Astrocyte (in vitro differentiated cells and primary cell): ENCODE measurements around the gene TNP1.

Experiments used
- EZH2 ChIP-seq: IDR thresholded peaks from 2 replicates; pipeline ENCODE4 v1.6.1; 2012; ENCODE audit warnings: mild to moderate bottlenecking, low read length, inconsistent platforms; ENCODE audit not compliant: insufficient read depth
- TF ChIP-seq, protein P1 (sequence below): IDR thresholded peaks from 2 replicates; pipeline ENCODE4 v1.5.1; 2011; ENCODE audit warnings: low read depth, mild to moderate bottlenecking, inconsistent platforms, low read length, moderate library complexity; ENCODE audit not compliant: insufficient read depth

DNA sequence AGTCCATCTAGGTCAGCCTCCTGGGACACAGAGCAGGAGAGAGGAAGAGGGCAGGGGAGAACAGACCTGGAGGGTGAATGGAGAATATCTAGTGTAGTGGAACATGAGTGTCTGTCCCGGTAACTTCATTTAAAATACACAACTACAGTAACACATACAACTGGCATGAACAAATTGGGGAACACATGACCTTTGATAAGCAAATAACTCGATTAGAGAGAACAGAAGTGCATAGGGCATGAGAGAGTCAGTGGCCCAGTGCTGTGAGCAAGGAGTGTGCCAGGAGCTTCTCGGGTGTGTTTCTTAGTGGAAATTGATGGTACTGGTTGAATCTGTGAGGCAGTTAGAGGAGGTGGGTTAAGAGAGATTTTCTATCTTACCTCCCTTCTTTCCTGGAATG is 40.8 kb downstream of the TNP1 start:
- TF ChIP-seq, protein P1, sequence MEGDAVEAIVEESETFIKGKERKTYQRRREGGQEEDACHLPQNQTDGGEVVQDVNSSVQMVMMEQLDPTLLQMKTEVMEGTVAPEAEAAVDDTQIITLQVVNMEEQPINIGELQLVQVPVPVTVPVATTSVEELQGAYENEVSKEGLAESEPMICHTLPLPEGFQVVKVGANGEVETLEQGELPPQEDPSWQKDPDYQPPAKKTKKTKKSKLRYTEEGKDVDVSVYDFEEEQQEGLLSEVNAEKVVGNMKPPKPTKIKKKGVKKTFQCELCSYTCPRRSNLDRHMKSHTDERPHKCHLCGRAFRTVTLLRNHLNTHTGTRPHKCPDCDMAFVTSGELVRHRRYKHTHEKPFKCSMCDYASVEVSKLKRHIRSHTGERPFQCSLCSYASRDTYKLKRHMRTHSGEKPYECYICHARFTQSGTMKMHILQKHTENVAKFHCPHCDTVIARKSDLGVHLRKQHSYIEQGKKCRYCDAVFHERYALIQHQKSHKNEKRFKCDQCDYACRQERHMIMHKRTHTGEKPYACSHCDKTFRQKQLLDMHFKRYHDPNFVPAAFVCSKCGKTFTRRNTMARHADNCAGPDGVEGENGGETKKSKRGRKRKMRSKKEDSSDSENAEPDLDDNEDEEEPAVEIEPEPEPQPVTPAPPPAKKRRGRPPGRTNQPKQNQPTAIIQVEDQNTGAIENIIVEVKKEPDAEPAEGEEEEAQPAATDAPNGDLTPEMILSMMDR = no peak
- no peak for TF ChIP-seq EZH2
